Retinal pigment epithelial cell (primary cell): ENCODE measurements around the gene MYH10.

ENCODE experiments used
- DNase-seq: peaks from one replicate; pipeline ENCODE4 v3.0.0-alpha.2; 2010; ENCODE audit warnings: low read depth
- H3K4me3 ChIP-seq: 2 replicates; pipeline ENCODE4 v1.5.1; 2011; ENCODE audit warnings: mild to moderate bottlenecking, low read length, control low read depth, moderate library complexity
- TF ChIP-seq, protein P1 (sequence below): conservative IDR thresholded peaks from 2 replicates; pipeline ENCODE4 v1.5.1; 2011; ENCODE audit warnings: low read depth, low read length, control low read depth, inconsistent platforms

MYH10 gene

DNA sequence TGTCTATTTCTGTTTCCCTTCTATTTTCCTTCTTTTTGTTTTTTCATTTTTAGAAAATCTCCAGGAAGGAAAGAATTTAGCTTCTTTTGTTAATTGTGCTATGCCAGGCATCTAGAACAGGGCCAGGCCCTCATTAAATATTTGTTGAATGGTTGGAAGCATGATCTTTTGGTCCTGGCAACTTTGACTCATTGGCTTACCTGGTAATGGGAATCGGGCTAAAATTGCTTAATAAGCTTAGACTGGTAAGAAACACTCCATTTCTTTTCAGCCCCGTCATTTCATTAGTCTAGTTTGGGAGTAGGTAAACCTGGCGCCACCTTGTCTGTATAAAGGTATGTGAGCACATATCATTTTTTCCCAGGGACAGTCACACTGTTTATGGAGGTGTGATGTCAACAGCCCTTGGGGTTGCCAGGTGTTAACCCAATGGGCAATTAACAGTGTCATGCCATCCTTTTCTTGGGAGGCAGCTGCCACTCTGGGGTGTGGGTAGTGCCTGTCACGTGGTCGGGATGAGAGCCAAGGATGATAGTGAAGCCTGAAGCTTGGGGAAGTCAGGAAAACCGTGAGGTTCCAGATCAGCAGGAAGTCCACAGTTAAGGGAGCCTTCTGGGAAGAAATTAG, 204.3 kb downstream of the MYH10 start:
- DNase-seq, result no peak
- TF ChIP-seq, protein P1, sequence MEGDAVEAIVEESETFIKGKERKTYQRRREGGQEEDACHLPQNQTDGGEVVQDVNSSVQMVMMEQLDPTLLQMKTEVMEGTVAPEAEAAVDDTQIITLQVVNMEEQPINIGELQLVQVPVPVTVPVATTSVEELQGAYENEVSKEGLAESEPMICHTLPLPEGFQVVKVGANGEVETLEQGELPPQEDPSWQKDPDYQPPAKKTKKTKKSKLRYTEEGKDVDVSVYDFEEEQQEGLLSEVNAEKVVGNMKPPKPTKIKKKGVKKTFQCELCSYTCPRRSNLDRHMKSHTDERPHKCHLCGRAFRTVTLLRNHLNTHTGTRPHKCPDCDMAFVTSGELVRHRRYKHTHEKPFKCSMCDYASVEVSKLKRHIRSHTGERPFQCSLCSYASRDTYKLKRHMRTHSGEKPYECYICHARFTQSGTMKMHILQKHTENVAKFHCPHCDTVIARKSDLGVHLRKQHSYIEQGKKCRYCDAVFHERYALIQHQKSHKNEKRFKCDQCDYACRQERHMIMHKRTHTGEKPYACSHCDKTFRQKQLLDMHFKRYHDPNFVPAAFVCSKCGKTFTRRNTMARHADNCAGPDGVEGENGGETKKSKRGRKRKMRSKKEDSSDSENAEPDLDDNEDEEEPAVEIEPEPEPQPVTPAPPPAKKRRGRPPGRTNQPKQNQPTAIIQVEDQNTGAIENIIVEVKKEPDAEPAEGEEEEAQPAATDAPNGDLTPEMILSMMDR, result no peak

More for the DNA sequence above, 204.3 kb downstream of the MYH10 start:
- H3K4me3 ChIP-seq, result no peak overlapping the region
